Measurements from ENCODE around the gene CPEB4. TPM values are rescaled to one million over a fixed set of nuclear protein-coding genes. Genes with fewer than 3 reads are reported as not detected.

Gene CPEB4
- total and polyA plus RNA-seq, 2 of the 4 experiments (the other 2 are of a cell fraction): 7.8 to 22.6 TPM

DNA sequence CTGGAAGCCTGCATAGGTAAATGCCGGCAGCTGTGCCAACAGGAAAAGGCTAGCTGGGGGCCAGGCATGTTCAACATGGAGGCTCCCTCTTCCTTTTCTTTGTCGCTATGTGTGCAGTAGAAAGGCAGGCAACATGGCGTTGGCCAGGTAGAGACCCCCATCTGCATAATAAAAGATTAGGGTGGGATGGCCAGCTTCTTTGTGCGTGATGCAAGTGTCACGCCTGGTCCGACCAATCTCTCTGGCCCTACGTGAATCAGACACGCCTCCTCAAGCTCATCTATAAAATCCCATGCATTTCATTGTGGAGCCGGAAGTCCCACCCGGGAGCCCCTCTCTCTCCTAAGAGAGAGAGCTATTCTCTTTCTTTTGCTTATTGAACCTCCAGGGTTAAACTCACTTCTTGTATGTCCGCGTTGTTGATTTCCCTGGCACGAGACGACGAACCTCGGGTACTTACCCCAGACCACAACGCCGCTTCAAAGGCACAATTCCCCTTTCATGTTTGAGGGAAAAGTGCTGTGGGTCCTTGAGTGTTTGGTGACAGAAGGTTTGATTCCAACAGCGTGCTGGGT, 75.8 kb downstream of the CPEB4 start:
- no peak overlapping the region for H4K8ac ChIP-seq (ENCODE audit: low read depth in 2 of 2, low read length in 2 of 2)
- intact Hi-C loops (cut with micrococcal nuclease): loop anchor here (5.0 kb wide), 1 partner anchor 37 kb away; no protein-coding TSS in a partner anchor
- no peak overlapping the region for H3K27ac ChIP-seq (ENCODE audit: insufficient read depth, low read length)
- no peak overlapping the region for H3K56ac ChIP-seq (ENCODE audit: extremely low read depth, insufficient read depth, low read length)
- H3K4ac ChIP-seq (ENCODE audit: low read depth, low read length): no peak overlapping the region; the same call in 1 of the 2 replicates
- no peak overlapping the region for H3K18ac ChIP-seq (ENCODE audit: low read depth, low read length)
- ATAC-seq (ENCODE audit: low read depth): no peak
- TF ChIP-seq MAFK (IDR thresholded peaks at IDR 0.05; ENCODE audit: low read depth, low read length) (no peak), CEBPB (IDR thresholded peaks at IDR 0.05; ENCODE audit: low read depth, low read length) (no peak), MXI1 (IDR thresholded peaks at IDR 0.05; ENCODE audit: borderline replicate concordance, low read depth, low read length) (no peak), POLR2A (IDR thresholded peaks at IDR 0.05; ENCODE audit: low read depth, low read length) (no peak), RCOR1 (IDR thresholded peaks at IDR 0.05; ENCODE audit: insufficient replicate concordance, low read length) (no peak), CHD1 (IDR thresholded peaks at IDR 0.05; ENCODE audit: low read depth, low read length) (no peak), BHLHE40 (IDR thresholded peaks at IDR 0.05; ENCODE audit: low read depth, low read length) (no peak), NFE2L2 (IDR thresholded peaks at IDR 0.05; ENCODE audit: low read depth, low read length) (no peak), RAD21 (IDR thresholded peaks at IDR 0.05; ENCODE audit: low read length) (no peak), RFX5 (IDR thresholded peaks at IDR 0.05; ENCODE audit: low read depth, low read length) (no peak), FOS (IDR thresholded peaks at IDR 0.05; ENCODE audit: low read depth, low read length) (no peak), SMC3 (IDR thresholded peaks at IDR 0.05; ENCODE audit: low read depth, low read length) (no peak), MAZ (IDR thresholded peaks at IDR 0.05; ENCODE audit: borderline replicate concordance, low read depth, low read length) (no peak)
- TF ChIP-seq, protein P1, sequence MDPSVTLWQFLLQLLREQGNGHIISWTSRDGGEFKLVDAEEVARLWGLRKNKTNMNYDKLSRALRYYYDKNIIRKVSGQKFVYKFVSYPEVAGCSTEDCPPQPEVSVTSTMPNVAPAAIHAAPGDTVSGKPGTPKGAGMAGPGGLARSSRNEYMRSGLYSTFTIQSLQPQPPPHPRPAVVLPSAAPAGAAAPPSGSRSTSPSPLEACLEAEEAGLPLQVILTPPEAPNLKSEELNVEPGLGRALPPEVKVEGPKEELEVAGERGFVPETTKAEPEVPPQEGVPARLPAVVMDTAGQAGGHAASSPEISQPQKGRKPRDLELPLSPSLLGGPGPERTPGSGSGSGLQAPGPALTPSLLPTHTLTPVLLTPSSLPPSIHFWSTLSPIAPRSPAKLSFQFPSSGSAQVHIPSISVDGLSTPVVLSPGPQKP (IDR thresholded peaks at IDR 0.05; ENCODE audit: borderline replicate concordance, low read depth, low read length): no peak
- TF ChIP-seq, protein P2, sequence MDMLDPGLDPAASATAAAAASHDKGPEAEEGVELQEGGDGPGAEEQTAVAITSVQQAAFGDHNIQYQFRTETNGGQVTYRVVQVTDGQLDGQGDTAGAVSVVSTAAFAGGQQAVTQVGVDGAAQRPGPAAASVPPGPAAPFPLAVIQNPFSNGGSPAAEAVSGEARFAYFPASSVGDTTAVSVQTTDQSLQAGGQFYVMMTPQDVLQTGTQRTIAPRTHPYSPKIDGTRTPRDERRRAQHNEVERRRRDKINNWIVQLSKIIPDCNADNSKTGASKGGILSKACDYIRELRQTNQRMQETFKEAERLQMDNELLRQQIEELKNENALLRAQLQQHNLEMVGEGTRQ (IDR thresholded peaks at IDR 0.05; ENCODE audit: low read depth, low read length): no peak
- TF ChIP-seq, protein P3, sequence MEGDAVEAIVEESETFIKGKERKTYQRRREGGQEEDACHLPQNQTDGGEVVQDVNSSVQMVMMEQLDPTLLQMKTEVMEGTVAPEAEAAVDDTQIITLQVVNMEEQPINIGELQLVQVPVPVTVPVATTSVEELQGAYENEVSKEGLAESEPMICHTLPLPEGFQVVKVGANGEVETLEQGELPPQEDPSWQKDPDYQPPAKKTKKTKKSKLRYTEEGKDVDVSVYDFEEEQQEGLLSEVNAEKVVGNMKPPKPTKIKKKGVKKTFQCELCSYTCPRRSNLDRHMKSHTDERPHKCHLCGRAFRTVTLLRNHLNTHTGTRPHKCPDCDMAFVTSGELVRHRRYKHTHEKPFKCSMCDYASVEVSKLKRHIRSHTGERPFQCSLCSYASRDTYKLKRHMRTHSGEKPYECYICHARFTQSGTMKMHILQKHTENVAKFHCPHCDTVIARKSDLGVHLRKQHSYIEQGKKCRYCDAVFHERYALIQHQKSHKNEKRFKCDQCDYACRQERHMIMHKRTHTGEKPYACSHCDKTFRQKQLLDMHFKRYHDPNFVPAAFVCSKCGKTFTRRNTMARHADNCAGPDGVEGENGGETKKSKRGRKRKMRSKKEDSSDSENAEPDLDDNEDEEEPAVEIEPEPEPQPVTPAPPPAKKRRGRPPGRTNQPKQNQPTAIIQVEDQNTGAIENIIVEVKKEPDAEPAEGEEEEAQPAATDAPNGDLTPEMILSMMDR (conservative IDR thresholded peaks at IDR 0.05; ENCODE audit: low read depth, low read length): no peak
- H2BK20ac ChIP-seq (ENCODE audit: low read depth, low read length): no peak overlapping the region
- no peaks in the 10 kb centered on the region for H3K27me3 ChIP-seq (ENCODE audit: control insufficient read depth, insufficient read depth, low read length)
- no peak overlapping the region for H2BK5ac ChIP-seq (ENCODE audit: low read depth, low read length, poor library complexity, severe bottlenecking)
- in situ Hi-C loops (cut with MboI; ENCODE audit: low sequenced_read_pairs): no loop called here
- H4K91ac ChIP-seq (ENCODE audit: insufficient read depth, low read depth, low read length): no peak overlapping the region
- no peaks in the 10 kb centered on the region for H3K36me3 ChIP-seq (ENCODE audit: control insufficient read depth, insufficient read depth, low read length)
- H3K4me3 ChIP-seq (ENCODE audit: insufficient read depth, low read depth, low read length): no peak overlapping the region
- no peaks in the 10 kb centered on the region for H3K9me3 ChIP-seq (ENCODE audit: control insufficient read depth, insufficient read depth, low read length)
- dilution Hi-C loops (cut with HindIII; ENCODE audit: low sequenced_read_pairs, unreplicated experiment): no loop called here
- 0 out of 2 replicates have a peak overlapping the region, but pooled peaks have one; percentile 21 for H2AK5ac ChIP-seq (ENCODE audit: low read depth, low read length)
- ChIA-PET POLR2A (ENCODE audit: unreplicated experiment) (no interaction called here), CTCF (interaction anchor here (1.0 to 2.1 kb wide), 3 partner anchors 9 to 334 kb away, joined by 3 to 9 read pairs (median 3); no protein-coding TSS in a partner anchor)
- WGBS, 2 experiments (ENCODE audit: extremely low coverage in 2 of 2, insufficient read length in 1 of 2): 67% methylated on average over 3 of the region's 19 CpGs; no CpG with 5 or more reads in 1 of the 2 experiments
- no peak for DNase-seq
- no peak overlapping the region for H4K5ac ChIP-seq (ENCODE audit: low read depth, low read length)
- no peak overlapping the region for H2AFZ ChIP-seq (replicated peaks; ENCODE audit: low read length, poor library complexity)
- no peaks in the 10 kb centered on the region for H3K9me1 ChIP-seq (ENCODE audit: insufficient read depth, low read length)
- peaks cover 2% of the 10 kb centered on the region for H3K4me1 ChIP-seq (ENCODE audit: control insufficient read depth, insufficient read depth, low read length)
- H3K23ac ChIP-seq (ENCODE audit: low read depth, low read length): no peak overlapping the region
- no peak overlapping the region for H2BK120ac ChIP-seq (ENCODE audit: low read depth, low read length)
- no peak overlapping the region for H3K9ac ChIP-seq (ENCODE audit: low read depth, low read length)
- peak overlapping the region; percentile 68 for H2AK9ac ChIP-seq (replicated peaks; ENCODE audit: low read depth, low read length, poor library complexity)
- peak overlapping the region; percentile 9; the same call in 1 of the 2 replicates for H3K14ac ChIP-seq (replicated peaks; ENCODE audit: low read depth, low read length)
- no peak overlapping the region for H2BK15ac ChIP-seq (ENCODE audit: low read depth, low read length)
- no peaks in the 10 kb centered on the region for H4K20me1 ChIP-seq (ENCODE audit: insufficient read depth, low read length)
- H3K4me2 ChIP-seq (ENCODE audit: low read depth, low read length): no peak overlapping the region
- BruUV-seq (replicated peaks): no TSS peak
- peaks cover 0 to 5% of the 10 kb centered on the region in 2 experiments; a peak in 1 of 4 replicates for H3K79me1 ChIP-seq (ENCODE audit: low read depth in 1 of 2, low read length in 2 of 2)

Data from IMR-90 (cell line).